ENCODE results near the gene ZNF664.

The ZNF664 gene

GRCh38 chr12:124046456-124046740 lies 73.4 kb downstream of the ZNF664 start:
- DNase-seq (ENCODE audit: low read depth), result no peak
- TF ChIP-seq, protein P1, sequence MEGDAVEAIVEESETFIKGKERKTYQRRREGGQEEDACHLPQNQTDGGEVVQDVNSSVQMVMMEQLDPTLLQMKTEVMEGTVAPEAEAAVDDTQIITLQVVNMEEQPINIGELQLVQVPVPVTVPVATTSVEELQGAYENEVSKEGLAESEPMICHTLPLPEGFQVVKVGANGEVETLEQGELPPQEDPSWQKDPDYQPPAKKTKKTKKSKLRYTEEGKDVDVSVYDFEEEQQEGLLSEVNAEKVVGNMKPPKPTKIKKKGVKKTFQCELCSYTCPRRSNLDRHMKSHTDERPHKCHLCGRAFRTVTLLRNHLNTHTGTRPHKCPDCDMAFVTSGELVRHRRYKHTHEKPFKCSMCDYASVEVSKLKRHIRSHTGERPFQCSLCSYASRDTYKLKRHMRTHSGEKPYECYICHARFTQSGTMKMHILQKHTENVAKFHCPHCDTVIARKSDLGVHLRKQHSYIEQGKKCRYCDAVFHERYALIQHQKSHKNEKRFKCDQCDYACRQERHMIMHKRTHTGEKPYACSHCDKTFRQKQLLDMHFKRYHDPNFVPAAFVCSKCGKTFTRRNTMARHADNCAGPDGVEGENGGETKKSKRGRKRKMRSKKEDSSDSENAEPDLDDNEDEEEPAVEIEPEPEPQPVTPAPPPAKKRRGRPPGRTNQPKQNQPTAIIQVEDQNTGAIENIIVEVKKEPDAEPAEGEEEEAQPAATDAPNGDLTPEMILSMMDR (IDR thresholded peaks at IDR 0.05; ENCODE audit: low read depth, low read length, missing control alignments), result no peak
- no peak overlapping the region for H3K4me3 ChIP-seq (ENCODE audit: low read depth, low read length)

DNA sequence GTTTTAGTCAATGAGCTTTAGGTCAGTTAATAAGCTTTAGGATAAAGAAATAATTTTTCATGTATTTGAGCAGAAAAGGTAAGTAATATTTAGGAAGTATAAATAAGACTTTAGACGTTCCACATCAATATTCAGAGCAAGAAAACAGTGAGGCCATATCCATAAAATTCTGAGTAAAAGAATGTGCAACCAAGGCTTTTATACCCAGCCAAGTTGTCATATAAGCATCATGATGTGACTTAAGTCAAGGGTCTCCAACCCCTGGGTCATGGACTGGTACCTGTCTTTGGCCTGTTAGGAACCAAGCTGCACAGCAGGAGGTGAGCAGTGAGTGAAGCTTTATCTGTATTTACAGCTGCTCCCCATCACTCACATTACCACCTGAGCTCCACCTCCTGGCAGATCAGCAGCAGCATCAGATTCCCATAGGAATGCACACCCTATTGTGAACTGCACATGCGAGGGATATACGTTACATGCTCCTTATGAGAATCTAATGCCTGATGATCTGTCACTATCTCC lies 74.1 kb downstream of the ZNF664 start:
- H3K4me3 ChIP-seq (ENCODE audit: low read depth, low read length), result no peak overlapping the region
- no peak for DNase-seq (ENCODE audit: low read depth)
- TF ChIP-seq, protein P1 (IDR thresholded peaks at IDR 0.05; ENCODE audit: low read depth, low read length, missing control alignments), result no peak

- TF ChIP-seq, protein P1 (IDR thresholded peaks at IDR 0.05; ENCODE audit: low read depth, low read length, missing control alignments), result no peak
- H3K4me3 ChIP-seq (ENCODE audit: low read depth, low read length), result no peak overlapping the region
- DNase-seq (ENCODE audit: low read depth), result no peak
Observed at GRCh38 chr12:124049451-124050094, 76.6 kb downstream of the ZNF664 start.

DNA sequence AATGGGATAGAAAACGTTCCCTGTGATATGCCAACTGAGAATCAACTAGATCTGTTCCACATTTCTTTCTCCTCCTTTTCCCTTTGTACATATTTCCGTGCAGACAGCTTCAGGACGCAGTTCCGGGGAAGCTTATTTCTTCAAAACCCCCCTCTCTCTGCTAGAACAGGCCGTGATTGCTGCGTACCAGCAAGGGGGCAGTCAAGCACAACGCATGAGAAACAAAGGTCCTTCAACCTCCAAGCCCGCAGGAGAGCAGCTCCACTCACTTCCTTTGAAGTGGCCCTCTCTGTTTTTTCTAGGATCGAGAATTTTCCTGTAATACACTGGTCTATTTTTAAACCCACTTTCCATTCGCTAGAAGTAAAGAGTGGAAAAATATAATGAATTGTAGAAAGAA lies 80.8 kb downstream of the ZNF664 start:
- no peak overlapping the region for H3K4me3 ChIP-seq (ENCODE audit: low read depth, low read length)
- DNase-seq (ENCODE audit: low read depth), result no peak
- TF ChIP-seq, protein P1 (IDR thresholded peaks at IDR 0.05; ENCODE audit: low read depth, low read length, missing control alignments), result peak; percentile 44

DNA sequence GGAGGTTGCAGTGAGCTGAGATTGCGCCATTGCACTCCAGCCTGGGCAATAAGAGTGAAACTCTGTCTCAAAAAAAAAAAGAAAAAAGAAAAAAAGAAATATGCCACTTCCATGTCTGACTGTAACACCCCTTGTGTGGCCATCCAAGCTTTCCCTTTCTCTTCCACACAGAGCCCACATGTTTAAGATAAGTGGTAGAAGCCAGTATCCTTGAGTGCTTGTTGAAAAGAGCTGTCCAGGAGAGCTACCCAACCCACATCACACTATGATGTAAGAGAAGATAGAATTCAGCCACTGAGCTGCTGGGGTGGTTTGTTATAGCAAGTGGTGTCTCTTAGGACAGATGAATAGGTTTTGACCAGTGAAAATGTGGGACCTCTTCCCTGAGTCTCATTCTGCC lies 82.1 kb downstream of the ZNF664 start:
- TF ChIP-seq, protein P1 (IDR thresholded peaks at IDR 0.05; ENCODE audit: low read depth, low read length, missing control alignments), result no peak
- no peak for DNase-seq (ENCODE audit: low read depth)
- H3K4me3 ChIP-seq (ENCODE audit: low read depth, low read length), result no peak overlapping the region

DNA sequence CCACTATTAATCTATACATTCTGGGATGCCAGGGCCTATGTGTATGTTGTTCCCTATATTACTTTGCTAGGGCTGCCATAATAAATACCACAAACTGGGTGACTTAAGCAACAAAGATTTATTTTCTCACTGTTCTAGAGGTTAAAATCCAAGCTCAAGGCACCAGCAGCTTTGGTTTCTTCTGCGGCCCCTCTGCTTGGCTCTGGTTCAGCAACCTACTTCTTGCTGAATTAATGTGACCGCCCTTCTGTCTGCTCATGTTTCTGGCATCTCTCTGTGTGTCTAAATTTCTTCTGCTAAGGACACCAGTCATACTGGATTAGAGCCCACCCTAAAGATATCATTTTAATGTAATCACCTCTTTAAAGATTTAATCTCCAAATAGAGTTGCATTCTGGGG lies 84.7 kb downstream of the ZNF664 start:
- H3K4me3 ChIP-seq (ENCODE audit: low read depth, low read length), result no peak overlapping the region
- DNase-seq (ENCODE audit: low read depth), result no peak
- TF ChIP-seq, protein P1 (IDR thresholded peaks at IDR 0.05; ENCODE audit: low read depth, low read length, missing control alignments), result no peak

GRCh38 chr12:124059752-124060151 lies 86.7 kb downstream of the ZNF664 start:
- no peak for DNase-seq (ENCODE audit: low read depth)
- TF ChIP-seq, protein P1 (IDR thresholded peaks at IDR 0.05; ENCODE audit: low read depth, low read length, missing control alignments), result no peak
- H3K4me3 ChIP-seq (ENCODE audit: low read depth, low read length), result no peak overlapping the region
